HG03342 (cell line): ENCODE results near the gene TMEM178A.

Experiments used
- ATAC-seq: cut with Tn5 transposase; IDR thresholded peaks from one replicate; pipeline ENCODE4 v1.9.1; 2021; ENCODE audit warnings: mild to moderate bottlenecking, moderate library complexity; ENCODE audit not compliant: unreplicated experiment

TMEM178A gene

DNA sequence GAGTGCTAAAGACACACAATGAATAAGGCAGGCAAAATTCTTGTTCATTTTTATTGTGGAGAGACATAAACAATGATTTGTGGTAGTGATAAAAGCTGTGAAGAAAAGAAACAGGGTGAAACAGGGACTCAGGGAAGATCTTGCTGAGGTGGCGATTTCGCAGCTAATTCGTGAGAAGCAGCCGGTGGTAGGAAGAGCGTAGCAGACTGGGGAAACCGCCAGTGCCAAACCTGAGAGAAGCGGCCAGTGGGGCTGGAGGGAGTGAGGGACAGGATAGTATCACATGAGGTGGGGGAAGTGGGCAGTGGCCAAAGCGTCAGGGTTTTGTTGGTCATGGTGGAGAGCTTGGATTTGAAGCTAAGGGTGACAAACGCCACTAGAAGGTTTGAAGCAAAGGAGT lies 42.3 kb downstream of the TMEM178A start:
- ATAC-seq, result no peak

DNA sequence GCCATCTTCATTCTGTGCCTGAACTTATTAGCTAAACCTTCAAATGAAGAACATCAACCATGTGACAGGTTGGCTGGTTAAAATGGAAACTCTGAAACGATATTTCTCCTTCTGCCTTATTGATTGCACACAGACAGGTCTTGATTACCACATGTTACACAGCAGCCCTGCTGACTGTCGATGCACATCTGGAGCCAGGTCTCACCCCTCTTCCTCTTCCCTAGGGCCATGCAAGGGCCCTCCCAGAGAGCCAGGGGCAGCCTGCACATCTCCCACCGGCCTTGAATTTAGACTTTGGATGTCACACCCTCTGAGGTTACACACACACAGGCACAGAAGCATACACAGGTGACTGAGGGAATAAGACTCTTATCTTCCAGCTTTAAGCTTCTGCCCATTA lies 45.1 kb downstream of the TMEM178A start:
- no peak for ATAC-seq

DNA sequence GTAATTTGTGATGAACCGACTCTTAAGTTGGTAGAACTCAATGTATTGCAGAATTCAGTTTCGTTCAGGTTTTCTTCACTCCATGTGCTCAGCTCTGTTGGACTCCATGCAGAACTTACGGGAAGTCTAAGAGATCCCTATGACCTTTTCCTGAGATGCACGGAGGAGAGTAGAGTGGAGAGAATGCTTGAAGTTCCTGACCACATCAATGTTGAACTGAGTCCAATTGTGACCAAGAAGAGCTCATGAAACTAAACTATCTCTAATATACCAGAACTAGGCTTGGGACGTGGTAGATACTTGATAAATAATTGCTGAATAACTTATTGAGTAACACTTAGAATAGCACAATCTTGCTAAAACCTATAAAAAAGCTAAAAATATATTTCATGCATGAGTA lies 47.2 kb downstream of the TMEM178A start:
- ATAC-seq, result no peak

DNA sequence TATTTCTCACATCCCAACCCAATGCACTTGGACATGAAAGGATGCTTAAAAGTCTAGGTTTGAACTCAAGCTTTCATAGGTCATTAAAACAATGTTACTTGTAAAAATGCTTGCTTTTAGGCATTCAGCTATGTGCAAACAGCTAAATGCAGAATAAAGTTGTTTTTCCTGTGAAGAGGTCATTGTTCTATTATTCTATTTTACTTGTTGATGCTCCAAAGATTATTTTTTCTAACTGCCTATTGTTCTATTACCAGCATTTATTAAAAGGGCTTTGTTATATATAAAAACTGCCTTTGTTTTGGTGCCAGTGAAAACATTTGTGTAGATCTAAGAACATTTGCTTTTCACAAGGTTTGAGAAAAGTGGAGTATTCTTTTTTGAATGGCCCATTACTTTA lies 49.4 kb downstream of the TMEM178A start:
- ATAC-seq, result no peak

DNA sequence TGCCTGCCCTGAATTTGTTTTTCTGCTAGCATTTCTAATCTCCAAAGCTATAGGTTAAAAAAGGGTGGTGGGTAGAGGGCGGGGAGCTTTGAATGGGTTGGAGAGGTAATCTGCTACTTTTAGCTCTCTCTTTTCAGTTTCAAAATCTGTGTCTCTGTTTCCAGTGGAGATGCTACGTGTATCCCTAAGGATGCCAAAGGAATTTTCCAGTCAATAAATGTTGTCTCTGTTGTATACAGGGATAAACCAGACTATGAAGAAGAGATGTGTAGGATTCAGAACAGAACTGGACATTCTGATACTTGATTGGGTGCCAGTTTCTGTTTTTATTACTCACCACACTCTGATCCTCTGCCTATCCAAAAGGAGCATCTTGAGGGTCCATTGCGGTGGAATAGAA lies 50.1 kb downstream of the TMEM178A start:
- no peak for ATAC-seq

DNA sequence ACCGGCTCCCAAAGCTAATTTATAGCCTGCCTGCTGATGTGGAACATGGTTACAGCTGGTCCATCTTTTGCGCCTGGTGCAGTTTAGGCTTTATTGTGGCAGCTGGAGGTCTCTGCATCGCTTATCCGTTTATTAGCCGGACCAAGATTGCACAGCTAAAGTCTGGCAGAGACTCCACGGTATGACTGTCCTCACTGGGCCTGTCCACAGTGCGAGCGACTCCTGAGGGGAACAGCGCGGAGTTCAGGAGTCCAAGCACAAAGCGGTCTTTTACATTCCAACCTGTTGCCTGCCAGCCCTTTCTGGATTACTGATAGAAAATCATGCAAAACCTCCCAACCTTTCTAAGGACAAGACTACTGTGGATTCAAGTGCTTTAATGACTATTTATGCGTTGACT lies 51.4 kb downstream of the TMEM178A start:
- ATAC-seq, result no peak

DNA sequence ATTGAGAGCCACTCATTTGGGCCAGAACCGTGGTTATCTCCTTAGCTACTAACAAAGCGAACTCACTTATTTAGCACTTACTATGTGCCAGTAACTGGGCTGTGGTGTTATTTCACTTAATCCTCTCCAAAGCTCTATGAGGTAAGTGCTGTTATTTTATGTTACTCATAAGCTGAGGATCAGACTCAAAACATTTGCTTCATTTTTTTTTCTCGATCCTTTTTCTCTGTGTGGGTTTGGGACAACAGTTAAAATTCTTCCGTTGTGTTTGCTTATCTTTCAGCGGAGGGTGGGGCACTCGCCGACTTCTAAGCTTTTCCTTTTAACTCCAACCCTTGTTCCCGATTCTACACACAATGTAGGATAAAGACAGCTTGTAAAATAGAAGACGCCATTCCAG lies 52.8 kb downstream of the TMEM178A start:
- no peak for ATAC-seq

DNA sequence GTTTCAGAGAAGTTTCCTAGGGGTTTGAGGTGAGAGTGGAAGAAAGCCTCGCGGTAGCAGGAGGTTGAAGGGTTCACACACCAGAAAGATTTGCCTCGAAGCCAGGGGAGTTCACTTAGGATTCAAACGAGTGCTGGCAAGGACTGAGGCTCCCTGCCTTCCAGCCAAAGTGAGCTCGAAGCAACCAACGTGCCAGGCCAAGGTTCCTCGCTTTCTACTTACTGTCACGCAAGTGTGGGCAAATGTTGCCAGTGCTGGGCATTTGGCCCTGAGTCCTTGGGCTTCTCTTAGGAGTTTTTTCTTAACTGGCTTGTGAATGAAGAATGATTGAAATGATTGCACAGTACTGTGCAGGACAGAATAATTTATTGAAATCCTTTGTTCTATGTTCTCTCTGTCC lies 53.6 kb downstream of the TMEM178A start:
- ATAC-seq, result no peak

DNA sequence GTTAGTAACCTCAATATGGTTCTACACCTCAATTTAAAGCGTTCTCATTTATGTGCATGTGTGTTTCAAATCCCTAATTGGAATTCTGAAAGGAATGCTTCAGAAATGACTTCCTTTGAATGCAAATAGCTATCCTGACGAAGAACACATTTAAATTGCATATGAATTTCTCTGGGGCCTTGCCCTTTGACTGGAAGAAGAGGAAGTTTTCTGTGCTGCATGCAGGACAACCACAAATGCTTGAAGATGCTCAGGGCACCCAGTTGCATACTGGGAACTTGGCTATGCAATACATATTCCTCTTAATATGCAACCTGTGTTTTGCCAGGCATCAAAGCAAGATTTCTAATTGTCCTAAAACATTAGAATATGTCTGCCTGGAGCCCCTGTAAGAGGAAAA lies 55.3 kb downstream of the TMEM178A start:
- no peak for ATAC-seq

DNA sequence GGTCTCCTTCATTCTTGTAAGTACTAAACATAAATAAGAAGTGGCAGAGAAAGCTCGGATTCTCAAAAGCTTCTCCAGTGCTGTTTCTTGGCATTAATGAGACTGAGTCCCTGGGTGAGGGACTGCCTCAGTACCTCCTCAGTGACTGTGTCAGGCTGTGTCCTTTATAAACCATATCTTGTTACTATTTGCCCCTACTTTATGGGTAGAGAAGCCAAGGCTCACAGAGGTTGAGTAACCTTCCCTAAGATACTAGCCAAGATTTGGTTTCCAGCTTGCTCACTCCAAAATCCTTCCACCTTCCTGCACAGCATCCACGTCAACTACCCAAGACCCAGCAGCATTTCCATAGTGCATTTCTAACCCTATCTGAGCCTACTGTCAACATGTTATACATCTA lies 57.8 kb downstream of the TMEM178A start:
- ATAC-seq, result no peak

DNA sequence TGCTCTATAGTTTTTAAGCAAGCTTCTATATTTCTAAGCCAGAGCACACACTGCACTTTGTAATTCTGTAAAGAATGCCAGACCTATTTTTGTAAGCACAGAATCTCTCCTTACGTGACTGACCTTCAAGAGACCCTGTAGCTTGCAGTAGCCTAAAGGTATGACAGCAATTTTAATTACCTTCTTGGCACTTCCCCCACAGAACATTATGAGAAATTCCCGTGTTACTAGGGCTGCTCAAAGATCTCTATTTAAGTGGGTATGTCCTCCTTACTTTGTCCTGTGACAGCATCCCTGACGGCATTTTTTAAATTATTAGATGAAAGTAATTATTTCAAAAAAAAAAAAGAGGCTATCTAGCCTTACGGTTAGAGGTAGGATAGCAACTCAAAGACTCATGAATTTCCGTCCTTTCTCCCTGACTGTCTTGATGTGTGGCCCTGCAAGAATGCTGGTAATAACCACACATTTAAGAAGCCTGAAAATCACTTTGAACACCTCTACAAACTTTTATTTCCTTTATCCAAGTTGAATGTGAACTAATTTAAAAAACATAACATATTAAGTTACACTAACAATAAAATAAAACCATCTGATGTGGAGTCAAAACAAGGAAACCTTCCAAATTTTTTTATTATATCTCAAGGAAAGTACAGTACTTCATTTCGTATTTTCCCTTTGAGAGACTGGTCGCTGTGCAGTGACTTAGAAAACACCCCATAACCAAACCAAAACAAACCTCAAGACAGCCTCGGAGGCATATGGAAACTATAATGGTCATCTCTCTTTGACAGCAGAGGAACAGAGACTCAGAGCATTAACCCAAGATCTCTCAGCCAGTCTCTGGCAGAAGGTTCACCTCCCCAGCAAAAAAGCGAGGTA lies 58.5 kb downstream of the TMEM178A start:
- ATAC-seq, result no peak

DNA sequence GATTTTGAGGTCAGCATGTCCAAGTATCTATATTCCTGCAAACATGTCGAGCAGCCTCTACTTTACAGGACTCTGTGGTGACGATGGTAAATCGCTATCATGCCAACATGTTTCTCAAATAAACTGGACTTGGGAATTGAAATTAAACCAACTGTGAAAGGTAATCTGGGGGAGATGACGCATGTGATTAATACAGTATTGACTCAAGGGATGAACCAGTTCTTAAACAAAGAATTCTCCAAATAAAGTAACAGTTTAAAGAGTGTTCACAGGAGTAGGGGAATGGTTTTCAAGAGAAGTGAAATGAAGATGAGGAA lies 59.1 kb downstream of the TMEM178A start:
- ATAC-seq, result no peak

DNA sequence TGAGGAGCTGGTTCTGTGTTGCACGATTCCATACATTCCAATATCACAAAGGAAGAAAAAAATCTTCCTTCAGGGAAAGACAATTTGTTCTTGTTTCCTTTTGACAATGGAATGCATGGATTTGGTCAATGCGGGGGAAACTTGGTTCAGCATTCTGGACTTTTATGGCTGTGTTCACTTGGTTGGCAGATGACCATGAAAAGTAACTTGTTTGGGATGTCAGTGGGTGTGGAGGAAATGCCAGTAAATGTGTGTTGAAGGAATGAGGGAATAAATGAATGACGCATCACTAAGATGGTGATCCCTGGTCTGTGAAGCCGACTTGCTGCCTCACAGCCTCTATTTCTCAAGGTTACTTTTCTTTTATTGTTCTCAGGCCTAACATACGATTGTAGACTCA lies 59.7 kb downstream of the TMEM178A start:
- no peak for ATAC-seq

DNA sequence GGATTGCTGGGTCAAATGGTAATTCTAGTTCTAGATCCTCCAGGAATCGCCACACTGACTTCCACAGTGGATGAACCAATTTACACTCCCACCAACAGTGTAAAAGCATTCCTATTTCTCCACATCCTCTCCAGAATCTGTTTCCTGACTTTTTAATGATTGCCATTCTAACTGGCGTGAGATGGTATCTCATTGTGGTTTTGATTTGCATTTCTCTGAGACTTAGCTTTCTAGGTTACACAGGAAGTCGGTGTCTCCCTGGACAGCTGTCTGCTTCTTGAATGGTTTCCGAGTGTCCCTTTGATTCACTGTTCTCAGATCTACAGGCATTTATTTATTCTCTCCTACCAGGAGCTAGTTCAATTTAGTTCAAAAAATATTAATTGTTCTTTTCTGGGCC lies 62.4 kb downstream of the TMEM178A start:
- peak; percentile 55 for ATAC-seq

DNA sequence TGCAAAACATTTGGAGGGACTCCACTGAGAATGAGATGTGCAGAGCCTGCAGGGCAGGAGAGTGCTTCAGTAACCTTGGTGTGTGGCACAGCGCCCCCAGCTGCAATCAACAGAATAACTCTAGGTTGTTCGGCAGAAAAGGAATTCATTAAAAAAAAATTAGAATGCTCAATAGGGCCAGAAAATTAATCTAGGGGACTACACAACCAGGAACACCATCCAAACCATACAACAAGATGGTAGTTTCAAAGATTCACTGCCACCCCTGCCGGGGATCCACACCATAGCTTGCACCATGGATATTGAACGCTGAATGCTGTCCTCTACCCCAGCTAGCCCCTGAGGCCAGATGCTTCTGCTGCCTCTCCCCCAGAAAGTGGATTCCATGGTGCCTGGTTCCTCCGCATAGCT lies 63.2 kb downstream of the TMEM178A start:
- ATAC-seq, result peak; percentile 59

DNA sequence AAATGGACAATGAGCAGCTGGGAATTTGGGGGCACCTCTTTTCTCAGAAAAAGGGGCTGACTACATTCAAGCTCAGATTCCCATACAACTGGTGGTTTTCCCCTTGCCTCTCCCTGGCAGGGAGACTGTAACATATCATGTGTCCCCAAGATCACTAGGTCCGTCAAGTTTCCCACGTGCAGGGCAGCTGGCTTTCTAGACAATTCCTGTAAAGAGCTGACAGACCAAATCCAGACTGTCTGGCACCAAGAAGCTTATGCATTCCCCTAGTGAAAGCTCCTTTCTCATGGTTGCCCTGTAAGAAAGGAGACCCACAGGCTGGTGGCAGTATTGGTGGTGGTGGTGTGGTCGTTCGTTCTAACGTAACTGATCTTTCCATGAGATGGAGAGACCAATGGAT lies 64.6 kb downstream of the TMEM178A start:
- ATAC-seq, result no peak

DNA sequence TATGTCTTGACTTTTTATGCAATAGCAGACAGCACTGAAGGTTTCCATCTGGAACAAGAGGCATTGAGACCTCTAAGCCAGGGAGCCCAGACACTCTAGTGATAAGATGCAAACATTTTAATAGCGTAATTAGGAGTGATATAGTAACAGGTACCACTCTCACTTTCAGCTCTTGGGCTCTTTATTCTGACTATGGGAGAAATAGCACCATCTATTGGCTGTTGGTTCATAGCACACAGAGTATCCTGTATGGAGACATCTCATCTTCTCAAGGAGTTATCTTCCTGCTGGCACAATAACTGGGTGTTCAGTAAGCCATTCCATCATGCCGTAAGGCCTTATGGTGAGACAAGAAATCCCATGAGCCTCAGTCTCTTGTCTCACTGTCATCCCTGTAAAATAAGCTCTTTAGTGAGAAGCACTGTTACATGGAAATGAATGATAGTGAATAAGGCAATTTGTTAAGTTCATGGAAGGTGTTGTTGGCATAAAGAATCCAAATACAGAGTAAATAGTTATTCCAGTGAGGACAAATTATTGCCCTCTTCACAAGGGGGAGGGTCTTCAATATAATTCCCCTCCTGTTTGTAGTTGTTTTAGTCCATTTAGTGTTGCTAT lies 65.1 kb downstream of the TMEM178A start:
- ATAC-seq, result no peak

DNA sequence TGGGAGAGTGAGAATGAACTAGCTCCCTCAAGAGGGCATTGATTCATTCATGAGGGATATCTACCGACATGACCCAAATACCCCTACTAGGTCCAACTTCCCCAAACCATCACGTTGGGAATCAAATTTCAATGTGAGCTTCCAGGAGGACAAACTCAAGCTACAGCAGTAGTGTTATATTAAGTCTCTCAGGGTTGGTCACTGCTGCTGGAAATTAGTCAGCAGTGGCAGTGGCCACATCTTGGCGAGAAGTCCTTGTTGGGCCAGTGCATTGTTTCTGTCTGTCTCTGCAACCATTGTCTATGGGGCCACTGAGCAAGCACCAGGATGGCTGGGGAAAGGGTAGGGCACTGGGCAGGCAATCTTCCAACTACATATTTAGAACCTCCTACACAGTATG lies 65.8 kb downstream of the TMEM178A start:
- no peak for ATAC-seq

DNA sequence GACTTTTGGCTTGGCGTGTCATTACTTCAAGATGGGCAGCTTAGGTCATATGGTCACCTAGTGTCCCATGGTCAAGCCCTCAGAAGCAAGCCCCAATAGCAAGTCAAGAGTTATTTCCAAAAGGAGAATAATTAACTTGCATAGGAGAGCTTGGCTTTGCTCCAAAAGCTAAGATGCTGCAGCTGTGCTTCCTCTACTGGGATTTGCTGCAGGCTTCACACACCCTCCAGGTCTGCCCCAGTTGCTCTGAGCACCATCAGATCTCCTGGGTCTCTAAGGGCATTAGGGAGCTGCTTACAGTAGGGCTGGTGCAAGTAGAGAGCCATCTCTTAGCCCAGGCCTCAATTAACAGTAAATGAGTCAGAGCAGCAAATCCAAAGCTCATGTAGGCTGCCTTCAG lies 66.8 kb downstream of the TMEM178A start:
- ATAC-seq, result no peak

DNA sequence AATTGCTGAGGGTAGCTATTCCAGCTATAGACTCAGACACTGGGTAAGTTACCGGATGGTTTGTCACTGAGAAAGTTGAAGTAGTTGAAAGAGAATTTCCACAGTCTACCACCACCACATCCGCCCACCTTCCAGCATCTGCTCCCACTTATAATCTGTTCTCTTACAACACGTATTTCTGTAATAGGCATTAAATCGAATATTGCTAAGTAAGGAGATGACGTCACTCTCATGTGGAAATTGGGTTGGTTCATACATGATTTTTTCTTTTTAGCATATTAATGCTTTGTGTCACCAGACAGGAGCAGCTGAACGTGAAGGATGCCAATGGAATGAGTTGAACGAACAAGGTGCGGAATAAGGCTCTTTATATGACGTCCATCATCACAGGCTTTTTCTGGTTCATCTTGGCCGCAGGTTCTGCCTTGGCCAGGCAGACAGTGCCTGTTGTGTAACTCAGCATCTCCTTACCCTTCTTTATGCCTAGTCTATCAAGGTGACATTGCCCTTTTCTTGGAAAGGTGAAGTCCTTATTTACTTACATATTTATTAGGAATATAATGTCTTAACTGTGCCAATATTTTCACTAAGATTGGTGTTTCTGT lies 67.5 kb downstream of the TMEM178A start:
- no peak for ATAC-seq

DNA sequence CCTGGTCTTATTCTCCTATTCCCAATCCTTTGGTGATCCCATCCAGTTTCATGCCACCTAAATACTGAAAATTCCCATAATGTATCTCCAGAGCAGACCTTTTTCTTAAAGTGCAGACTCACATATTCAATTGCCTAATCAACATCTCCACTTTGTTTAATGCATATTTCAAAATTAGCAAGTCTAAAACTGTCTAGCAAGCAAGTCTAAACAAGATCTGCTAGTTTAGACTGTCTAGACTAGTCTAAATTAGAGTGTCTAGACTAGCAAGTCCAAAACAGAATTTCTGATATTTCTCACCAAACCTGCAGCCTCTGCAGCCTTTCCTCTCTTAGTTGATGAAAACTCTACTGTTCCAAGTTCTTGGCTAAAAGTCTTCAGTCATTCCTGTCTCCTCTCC lies 68.7 kb downstream of the TMEM178A start:
- no peak for ATAC-seq

DNA sequence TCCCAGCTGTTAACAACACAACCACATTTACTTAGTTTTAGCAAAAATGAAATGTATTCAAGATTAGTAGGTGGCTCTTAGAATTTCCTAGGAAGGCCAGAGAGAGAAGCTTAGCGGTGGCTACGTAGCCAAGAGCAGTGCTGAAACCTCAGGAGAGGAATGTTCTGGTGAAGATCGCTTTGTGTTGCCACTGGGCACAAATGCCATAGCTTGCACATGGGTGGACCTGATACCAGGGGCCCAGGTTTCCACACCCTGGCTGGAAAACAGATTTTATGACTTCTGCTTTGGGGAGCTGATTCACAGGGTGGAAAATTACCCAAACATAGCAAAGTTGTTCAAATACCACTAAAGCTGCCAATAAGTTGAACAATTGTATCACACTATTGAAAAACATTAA lies 69.9 kb downstream of the TMEM178A start:
- no peak for ATAC-seq
